NCI-H2081 (cell line): ENCODE results near the gene RBMS1.
"Not testable (repeated sequence)": the region's sequence is repeated elsewhere in the genome, so short reads cannot be mapped to it uniquely, and the experiment has no call there.

Experiments
- DNase-seq, 2 experiments: peaks; one replicate each; lab custom pipeline; 2025; lab: John Stamatoyannopoulos, UW

RBMS1 gene

DNA sequence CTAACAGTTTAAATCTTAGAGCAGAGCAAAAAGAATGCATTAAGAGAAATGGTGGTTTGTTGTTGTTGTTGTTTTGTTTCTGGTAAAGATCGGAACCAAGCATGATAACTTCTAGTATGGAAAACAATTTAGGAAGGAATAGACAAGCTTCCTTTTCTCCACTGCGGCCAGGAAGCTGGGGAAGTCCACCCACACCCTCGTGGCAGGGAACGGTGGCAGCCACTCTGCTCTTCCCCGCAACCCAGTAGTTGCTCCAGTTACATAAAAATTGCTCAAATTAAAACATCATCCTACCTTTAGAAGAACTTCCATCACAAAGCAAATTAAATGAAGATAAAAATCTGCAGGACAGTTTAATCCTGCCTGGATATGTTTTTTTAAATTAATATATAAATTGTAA lies 113.0 kb downstream of the RBMS1 start:
- no peak for DNase-seq

DNA sequence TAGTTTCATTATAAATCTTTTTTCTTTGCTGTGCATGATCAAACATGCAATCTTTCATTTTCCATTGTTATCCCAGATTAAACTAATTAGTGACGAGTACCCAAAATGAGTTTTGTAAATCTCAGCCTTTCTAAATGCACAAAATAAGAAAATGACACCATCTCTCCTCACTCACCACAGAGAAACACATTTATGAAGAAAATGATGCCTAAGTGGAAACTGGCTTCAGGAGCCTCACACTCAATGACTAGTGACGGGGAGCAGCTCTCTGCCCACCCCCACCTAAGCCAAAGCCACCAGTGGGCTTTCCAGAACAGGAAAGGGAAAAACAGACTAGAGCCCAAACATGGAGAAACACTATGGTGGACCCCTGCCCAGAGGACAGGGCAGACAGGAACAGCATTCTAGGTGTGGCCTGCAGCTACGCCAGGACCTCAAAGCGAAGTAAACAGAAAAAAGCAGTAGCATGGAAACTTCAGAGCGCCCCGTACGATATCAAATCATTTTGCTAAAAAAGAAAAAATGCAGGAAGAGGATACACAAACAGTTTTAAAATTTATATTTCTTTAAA lies 113.5 kb downstream of the RBMS1 start:
- DNase-seq, result no peak

- DNase-seq, result no peak
Observed at GRCh38 chr2:160379399-160379798, 114.2 kb downstream of the RBMS1 start.

- DNase-seq, result no peak
Observed at GRCh38 chr2:160377204-160377995, 116.2 kb downstream of the RBMS1 start.

GRCh38 chr2:160376576-160376975 lies 117.0 kb downstream of the RBMS1 start:
- DNase-seq, result no peak

DNA sequence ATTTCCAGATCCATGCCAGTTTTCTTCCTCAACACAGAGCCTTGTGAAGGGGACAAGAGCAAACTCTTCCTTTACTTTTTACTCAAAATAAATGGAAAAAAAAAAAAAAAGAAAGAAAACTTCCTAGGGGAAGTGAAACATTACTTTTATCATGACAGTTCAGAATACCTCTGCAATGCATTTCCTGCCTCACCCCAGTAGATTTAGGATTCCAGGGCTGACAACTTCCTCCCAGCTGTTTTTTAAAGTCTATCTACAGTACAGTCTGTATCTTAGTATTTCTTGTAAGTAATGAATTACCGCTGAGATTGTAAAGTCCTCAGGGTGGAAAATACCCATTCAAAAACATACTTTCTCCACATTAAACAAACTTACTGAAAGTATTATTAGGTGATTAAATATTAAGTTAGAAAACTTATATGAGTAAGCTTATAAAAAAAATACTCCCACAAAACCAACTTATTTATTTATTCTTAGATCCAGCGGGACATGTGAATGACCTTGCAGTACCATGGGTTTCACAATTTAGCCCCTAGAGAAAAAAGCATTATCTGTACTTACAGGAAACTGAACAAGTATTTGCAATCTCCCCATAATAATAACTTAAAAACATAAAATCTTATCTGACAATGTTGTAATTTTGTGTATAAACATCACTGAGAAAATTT lies 117.7 kb downstream of the RBMS1 start:
- DNase-seq, result no peak

DNA sequence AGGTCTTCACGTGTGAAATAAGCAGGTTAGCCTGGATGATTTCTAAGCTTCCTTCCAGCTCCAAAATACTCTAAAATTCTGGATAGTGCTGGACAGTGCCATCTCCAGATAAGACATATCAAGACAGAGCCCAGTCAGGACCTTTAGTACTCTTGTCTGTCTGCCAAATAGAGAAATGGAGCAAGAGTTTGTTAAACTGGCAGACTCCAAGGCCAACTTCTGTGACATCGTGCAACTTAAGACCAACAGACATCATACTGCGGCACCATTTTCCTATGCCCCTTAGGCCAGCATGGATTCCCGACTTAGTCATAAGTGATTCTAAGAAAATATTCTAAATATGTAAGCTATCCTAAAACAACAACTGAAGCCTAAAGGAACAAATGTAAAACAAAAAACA lies 118.6 kb downstream of the RBMS1 start:
- no peak for DNase-seq

- no peak for DNase-seq
Observed at GRCh38 chr2:160373666-160374065, 119.9 kb downstream of the RBMS1 start.

DNA sequence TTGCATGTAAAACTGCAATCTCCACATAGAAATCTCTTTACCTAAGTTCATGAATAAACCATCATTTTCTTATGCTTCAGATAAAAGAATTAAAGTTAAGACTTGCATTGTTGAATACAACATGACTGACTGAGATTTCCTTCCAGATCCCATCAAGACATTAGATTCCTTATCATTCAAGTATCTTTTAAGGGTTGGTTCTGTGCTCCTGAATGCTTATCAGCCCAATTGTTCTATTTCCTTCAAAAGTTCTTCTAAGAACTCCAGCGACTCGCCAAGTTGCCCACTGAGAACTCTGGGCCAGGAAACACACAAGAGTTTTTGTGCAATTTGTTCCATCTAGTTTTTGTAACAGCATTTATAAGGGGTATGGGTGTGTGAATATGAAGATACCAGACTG lies 120.3 kb downstream of the RBMS1 start:
- DNase-seq, result no peak

GRCh38 chr2:160372585-160372984 lies 121.0 kb downstream of the RBMS1 start:
- DNase-seq, result no peak

DNA sequence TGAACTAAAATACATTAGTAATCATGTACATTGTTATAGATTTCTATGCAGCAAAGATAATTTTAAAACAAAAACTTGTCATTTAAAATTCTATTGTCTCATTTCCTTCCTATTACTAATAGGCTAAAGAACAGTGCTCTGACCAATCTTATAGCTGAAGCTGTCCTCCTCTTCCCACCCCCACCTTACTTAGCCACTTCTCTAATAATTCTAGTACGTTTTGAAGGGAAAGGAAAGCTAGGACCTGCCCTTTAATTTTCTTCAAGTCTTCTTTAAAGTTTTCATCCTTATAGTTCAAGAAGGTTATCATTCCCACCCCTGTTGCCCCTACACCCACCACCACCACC lies 121.6 kb downstream of the RBMS1 start:
- DNase-seq, result no peak

GRCh38 chr2:160371251-160372009 lies 122.2 kb downstream of the RBMS1 start:
- DNase-seq, result peak; percentile 8 to 29

DNA sequence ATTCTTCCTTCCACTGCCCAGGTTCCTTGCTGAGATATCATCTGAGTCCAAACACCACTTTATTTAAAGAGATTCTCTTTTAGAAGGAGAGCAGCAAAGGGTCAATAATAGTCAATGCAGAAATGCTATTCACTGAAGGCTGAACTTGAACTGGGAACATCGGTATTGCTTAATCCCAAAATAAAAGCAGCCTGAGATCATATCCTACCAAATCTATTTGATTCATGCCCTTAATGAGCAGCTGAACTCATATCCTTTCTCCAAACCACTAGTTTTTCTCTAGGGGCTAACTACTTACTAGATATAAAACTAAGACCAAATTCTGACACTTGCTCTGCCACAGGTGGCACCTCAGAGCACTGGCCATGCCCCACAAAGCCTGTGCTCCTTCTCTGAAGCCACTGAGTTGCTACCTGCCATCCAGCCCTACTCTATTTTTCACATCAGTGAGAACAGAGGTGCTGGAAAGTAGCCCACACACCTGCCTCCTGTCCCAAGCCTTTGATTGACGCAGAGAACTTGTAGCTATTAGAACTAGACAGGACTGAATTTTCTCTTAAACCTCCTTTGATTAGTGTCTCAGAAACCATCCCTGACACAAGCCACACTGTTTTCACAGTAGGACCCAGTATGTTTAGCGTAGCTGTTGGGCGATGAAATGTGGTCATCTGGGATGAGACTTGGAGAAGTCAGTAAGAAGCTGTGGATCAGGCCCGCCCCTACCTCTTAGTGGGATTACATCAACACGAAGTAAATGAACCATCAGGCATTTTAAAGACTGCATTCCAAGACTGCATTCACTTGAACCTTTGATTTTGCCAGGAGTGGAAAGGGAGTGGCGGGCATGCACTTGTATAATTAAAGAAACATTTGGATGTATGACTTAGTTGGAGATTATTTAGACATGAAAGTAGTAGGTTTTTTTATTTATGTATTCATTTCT lies 124.3 kb downstream of the RBMS1 start:
- no peak for DNase-seq

DNA sequence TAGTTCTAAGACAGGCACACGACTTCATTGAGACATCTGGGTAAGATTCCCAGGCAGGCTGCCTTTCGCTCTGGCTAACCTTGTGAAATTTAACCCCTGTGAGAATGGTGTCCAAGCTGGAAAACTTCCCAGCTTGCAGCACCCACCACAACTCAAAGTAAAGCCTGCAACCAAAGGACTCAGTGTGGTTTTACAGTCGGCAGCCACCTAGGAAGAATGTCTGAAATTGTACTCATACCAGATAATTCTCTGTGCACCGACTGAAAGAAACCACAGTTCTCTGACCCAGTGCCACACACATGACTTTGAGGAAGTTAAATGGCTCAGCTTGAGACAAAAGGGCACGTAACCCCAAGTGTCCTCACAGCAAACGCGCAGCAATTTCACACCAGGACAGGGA lies 125.7 kb downstream of the RBMS1 start:
- DNase-seq, result no peak

- not testable (repeated sequence) for DNase-seq
Observed at GRCh38 chr2:160367139-160367538, 126.5 kb downstream of the RBMS1 start.

DNA sequence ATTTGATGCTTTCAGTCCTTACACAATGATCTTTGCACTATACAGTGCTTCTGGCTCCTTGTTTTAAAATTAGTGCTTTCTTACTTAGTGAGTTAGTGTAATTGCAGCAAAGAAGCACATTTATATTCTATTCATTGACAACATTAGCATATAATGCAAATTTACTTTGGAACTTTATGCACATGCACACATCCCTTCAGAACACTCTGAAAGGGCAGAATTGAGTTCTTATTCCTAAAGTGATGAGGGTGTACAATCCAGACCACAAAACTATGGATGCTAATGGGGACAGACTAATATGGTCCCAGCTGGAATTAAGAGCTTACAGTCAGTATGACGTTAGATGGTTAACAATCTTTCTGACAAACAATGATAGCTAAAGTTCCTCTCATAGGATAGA lies 127.1 kb downstream of the RBMS1 start:
- DNase-seq, result no peak

GRCh38 chr2:160365716-160366367 lies 127.8 kb downstream of the RBMS1 start:
- DNase-seq, result no peak

DNA sequence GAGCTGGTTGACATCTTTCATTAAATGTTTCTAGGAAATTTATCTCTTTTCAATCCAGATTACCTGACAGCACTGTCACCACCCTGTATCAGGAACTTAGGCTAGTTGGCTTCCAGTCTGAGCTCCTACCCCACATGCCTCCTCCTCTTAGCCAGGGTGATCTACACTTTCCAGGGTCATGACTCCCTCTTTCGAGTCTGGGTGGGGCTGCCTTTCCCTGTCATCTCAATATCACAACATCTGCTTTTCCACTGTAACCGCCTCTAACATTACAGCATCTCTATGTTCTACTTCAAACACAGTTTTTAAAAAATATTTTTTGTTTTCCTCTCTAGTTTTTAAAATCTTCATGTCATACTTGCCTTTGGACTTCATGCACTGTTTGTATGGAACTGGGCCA lies 129.2 kb downstream of the RBMS1 start:
- DNase-seq, result no peak

GRCh38 chr2:160363961-160364360 lies 129.6 kb downstream of the RBMS1 start:
- DNase-seq, result no peak

DNA sequence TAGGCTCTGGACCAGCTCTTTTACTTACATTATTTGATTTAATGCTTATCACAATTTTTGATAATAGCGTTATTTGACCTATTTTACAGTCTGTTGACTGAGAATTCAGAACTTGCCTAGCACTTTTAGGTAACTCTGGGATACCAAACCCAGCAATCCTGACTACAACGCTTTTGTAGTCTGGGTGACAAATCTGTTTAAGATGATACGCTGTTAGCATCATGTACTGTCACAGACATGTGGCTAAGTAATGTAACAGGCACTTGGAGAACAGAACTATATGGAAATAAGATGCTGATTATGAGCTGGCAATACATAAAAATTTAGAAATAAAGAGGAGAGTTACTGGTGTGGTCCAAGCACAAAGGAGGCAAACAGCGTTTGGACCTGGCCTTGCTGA lies 130.6 kb downstream of the RBMS1 start:
- no peak for DNase-seq

GRCh38 chr2:160362541-160362940 lies 131.1 kb downstream of the RBMS1 start:
- no peak for DNase-seq
